HG03039 (cell line): ENCODE results near the gene TBXAS1.

Experiments
- ATAC-seq: cut with Tn5 transposase; IDR thresholded peaks from one replicate; pipeline ENCODE4 v1.9.1; 2021; ENCODE audit warnings: mild to moderate bottlenecking, moderate library complexity; ENCODE audit not compliant: unreplicated experiment

Gene TBXAS1

DNA sequence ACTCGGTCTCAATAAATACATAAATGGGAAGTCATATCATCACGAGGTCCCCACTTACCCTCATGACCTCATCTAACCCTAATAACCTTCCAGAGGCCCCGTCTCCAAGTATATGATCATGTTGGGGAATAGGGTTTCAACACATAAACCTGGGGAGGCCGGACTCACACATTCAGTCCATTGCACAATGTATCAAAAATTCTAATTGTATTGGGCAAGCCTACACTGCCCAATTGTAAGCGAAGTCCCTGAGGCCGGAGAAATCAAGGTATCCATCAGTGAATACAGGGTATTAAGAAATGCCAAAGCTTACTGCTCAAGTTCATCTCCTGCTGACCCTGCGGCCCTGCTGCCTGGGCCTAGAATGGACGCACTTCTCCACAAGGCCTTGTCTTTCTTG is 164.1 kb downstream of the TBXAS1 start:
- no peak for ATAC-seq

DNA sequence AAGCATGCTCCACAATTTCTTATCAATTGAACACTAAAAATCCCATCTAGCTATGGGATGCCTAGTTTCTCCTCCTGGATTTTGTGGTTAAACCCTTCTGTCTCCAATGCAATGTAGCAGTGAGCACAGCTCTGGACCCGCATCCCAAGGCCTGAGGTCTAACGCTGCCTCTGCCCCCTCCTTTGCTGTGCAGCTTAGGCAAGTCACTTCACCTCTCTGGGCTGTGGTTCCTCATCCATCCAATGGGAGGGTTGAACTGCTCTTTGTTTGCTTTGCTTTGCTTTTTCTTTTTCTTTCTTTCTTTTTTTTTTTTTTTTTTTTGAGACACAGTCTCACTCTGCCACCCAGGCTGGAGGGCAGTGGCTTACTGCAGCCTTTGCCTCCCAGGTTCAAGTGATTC is 164.5 kb downstream of the TBXAS1 start:
- no peak for ATAC-seq

DNA sequence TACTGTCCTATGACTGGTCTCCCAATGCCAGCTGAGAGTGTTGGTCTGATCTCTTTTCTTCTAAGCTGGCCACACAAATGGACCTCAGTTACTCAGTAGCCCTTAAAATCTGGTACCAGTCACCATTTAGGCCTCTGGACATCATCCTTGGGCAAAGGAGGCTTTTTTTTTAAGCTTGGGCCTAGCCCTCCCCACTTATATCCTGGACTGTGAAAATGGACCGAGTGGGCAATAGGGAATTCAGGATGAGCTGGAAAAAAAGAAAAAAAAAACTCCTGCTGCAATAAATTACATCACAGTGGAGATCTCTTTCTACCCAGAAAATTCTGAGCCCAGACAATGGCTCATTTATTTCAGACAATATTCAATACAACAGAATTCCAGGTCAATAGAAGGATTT is 165.3 kb downstream of the TBXAS1 start:
- no peak for ATAC-seq

DNA sequence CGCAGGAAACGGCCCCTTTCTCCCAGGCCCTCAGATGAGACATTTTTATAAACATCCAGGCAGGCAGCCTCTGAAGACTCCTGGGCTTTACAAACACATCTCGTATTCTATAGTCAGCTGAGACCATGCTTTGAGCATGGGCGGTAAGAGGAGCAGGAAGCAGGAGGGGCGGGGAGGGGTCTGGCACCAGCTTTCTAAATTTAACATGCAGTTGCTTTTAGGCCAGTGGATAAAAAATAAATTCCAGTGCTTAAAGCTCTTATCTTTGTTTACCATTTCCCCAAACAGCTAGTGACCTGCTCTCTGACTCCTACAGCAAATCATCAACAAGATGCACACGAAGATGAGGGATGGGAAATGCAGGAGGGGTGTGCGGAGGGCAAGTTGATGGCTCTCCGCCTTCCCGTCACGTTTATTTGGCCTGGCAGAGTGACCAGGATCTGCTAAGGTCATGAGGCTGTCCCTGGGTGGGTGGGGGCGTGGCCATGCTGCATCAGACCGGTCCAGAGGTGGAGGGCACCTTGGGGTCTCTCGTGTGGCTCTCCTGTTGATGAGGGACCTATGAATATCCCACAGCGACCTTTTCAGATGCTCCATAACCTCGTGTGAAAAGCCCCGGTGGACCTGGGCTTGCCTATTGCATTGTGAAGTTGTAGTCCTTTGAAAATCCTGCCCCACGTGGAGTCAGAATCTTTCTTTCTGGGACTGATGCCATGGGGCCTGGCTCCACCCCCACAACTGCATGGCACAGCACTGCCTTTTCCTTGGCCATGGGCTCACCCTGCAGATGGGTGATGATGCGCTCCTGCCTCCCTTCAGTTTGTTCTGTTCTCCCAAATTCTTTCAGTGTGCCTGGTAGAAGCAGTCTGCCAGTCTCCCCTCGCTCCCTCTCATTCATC is 166.2 kb downstream of the TBXAS1 start:
- ATAC-seq, result no peak

GRCh38 chr7:139998572-139998971 is 169.5 kb downstream of the TBXAS1 start:
- ATAC-seq, result no peak

GRCh38 chr7:139999516-139999915 is 170.5 kb downstream of the TBXAS1 start:
- ATAC-seq, result no peak

DNA sequence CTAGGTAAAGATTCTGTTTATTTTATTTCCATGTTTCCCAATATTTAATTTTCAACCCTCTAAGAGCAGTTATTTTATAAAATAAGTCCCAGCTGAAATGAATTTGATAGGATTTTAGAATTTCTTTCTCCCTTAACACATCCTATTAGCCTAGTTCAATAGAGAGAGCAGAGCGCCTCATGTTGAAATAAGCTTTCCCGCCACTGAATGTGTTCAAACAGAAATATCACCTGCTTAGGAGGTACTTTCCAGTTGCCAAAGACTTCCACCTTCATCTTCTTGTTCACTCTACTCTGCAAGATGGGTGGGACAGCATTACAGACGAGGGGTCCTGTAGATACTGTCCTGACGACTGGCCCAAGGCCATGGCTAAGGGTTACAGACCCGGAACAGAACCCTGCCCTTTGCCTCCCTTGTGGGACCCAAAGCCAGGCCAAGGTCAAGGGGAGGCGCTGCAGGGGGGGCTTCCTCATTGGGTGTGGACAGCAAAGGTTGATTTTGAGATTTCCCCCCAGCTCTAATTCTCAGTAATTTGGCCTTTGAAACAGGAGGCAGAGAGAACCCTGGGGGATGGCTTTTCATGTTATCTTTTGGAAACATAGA is 171.7 kb downstream of the TBXAS1 start:
- no peak for ATAC-seq

GRCh38 chr7:140003913-140004382 is 174.9 kb downstream of the TBXAS1 start:
- no peak for ATAC-seq

DNA sequence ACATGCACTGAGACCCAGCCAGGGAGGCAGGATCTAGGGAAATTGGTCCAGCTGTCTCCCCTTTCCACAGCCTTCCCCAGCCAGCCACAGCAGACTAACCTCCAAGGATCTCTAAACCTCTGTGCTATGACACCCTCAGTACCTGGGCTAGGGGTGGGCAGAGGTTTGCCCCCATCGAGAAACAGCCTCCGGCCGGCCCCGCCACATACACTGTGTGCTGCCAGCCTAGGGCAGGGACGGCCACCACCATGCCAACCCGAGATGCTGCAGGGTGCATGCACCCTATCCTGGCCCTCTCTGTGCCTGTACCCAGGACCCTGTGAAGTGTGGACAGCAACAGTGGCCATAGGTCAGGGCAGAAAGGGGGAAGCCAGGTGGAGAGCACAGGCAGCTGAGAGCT is 175.6 kb downstream of the TBXAS1 start:
- ATAC-seq, result no peak

- no peak for ATAC-seq
Observed at GRCh38 chr7:140005341-140005740, 176.3 kb downstream of the TBXAS1 start.

DNA sequence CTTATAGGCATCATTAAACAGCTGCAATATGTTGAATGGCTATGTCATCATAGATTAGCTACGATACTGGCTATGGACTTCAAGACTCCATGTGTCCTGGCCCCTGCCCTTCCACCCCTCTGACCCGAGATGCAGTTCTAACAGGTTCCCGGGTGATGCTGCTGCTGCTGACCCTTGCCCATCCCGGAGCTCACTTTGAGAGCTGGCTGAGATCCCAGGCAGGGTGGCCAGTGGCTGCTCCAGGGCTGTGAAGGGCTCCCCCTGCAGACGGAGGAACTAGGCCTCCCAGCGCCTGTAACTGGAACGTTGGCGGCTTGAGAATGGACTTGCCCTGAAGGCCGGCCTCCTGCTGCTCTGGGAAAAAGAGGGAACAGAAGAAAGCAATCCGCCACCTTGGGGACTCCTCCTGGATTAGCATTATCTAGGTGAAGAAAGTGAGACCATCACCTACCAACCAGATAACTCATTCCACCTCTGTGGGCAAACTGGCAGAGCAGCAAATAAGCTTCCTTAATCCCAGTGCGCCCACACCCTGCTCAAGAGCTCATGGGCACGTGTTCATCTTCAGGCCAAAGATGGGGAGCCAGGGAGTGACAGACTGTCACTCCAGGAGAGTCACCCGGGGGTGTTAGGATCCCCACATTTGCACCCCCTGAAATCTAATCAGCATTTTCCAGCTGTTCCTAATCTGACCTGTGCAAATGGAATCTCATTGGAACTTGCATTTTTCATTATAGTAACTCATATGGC is 176.9 kb downstream of the TBXAS1 start:
- ATAC-seq, result no peak

DNA sequence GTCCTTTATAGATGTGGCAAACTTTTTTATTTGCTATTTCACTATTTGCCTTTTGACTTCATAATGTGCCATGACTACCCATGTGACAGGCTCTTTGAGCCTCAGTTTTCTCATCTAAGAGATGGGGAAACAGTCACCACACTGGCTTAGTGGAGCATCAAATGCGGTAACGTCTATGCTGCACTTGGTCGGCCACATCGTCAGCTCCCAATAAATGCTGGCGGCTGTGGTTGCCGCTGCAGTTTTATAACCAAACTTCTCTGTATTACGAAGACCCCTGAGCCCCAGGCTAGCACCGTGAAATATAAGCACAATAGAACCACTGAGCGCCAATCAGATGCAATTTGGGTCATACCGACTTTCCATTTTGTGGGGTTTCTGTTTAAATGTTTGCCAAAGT is 177.5 kb downstream of the TBXAS1 start:
- no peak for ATAC-seq

DNA sequence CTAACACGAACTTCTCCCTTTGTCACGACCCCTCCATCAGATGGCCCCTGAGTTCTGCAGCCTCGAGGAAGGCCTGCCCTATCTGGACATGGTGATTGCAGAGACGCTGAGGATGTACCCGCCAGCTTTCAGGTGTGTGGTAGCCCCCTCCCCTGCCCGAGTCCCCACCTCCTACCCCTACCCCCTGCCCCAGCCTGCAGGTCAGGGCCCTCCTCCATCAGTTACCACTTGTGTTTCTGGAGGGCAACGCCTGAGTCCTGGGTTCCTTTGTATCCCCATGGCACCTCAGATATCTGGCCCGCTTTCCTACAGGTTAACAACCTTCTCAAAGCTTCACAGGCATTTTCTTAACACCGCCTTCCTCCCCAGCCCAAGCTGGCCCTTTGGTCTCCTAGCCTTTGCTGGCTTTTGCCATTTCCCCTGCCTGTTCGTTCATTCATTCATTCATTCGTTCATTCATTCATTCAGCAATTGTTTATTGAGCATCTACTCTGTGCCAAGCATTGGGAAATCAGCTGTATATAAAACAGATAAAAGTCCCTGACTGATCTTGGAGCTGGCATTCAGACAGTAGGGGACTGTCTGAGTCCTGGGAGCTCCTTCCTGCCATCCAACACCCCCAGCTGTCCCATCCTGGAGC is 178.1 kb downstream of the TBXAS1 start:
- no peak for ATAC-seq

DNA sequence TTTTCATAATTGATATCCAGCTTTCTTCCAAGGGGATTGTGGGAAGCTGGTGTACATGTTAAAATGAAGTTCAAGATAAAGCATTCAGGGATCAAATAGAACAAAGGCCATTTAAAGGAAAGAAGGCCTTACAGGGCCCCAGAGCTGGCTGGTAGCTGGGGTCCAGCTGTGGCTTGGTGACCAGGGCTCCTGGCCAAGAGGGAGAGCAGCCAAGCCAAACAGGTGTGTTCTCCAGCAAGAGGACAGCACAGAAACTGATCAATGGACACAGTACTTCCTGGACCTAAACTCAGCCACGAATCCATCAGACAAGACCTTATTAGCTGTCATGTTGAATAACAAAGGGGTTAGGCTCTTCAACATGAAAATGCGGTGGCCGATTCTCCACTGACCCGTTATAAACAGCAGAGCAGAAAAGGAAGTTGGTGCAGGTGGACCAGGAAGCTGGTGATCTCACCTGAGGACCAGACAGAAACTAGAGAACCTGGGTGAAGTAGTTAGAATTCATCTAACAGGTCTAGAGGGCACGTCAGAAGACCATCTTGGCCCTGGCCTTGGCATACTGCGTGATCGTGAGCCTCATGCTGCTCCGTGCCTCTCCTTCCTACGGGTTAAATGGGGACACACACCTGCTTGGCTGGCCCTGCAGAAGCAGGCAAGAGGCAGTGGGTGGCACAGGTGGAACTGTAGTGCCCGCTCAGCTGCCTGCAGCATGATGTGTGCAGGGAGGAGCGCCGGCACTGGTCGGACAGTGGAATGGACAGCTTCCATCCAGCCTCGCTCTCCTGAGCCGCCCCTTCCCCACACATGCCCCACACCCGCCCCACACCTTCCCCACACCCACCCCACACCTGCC is 179.9 kb downstream of the TBXAS1 start:
- ATAC-seq, result no peak

DNA sequence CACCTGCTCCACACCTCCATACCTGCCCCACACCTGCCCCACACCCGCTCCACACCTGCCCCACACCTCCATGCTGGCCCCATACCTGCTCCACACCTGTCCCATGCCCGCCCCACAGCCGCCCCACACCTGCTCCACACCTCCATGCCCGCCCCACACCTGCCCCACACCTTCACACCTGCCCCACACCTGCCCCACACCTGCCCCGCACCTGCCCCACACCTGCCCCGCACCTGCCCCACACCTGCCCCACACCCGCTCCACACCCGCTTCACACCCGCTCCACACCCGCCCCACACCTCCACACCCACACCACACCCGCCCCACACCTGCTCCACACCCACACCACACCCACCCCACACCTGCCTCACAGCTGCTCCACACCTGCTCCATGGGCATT is 180.7 kb downstream of the TBXAS1 start:
- ATAC-seq, result no peak

GRCh38 chr7:140010194-140010895 is 181.3 kb downstream of the TBXAS1 start:
- no peak for ATAC-seq

DNA sequence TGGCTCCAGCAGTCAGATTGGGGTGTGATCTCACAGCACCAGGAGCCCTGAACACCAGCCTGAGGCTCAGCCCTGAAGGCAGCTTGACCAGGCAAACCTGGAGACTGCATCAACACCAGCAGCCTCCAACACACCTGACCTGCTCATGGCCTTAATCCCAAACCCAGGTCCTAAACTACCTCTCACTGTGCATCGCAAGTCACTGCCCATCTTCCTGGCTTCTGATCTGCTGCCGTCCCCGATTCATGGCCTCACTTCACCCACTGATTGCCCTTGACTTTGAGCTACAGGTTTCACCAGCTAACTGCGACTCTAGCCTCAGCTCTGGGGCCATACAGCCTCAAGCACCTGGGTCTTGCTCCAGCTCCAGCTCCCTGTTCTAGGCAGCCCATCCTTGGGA is 184.6 kb downstream of the TBXAS1 start:
- ATAC-seq, result no peak

DNA sequence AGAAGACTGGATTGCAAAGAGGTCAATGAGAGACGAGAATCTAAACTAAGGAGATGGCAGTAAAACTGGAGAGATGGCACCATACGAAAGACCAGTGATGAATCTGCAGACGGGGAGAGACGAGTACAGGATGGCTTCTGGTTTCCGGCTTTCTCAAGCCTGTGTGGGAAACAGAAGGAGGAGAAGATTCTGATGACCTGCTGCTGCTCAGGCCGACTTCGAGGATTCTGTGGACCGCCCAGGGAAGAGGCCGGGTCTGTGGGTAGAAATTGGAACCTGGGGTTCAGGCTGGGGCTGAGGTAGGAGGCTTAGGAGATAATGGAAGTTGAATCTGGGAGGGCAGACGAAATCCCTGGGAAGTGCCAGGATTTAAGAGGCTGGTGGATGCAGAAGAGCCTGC is 185.1 kb downstream of the TBXAS1 start:
- no peak for ATAC-seq

GRCh38 chr7:140015471-140015970 is 186.5 kb downstream of the TBXAS1 start:
- ATAC-seq, result no peak
